HG03159 (cell line): Measurements from ENCODE around the gene ANKS1B.
"Not testable (repeated sequence)": the region's sequence is repeated elsewhere in the genome, so short reads cannot be mapped to it uniquely, and the experiment has no call there.

Source experiments
- ATAC-seq: cut with Tn5 transposase; IDR thresholded peaks from one replicate; pipeline ENCODE4 v1.9.1; 2021; ENCODE audit warnings: mild to moderate bottlenecking, moderate library complexity; ENCODE audit not compliant: unreplicated experiment

Gene ANKS1B

DNA sequence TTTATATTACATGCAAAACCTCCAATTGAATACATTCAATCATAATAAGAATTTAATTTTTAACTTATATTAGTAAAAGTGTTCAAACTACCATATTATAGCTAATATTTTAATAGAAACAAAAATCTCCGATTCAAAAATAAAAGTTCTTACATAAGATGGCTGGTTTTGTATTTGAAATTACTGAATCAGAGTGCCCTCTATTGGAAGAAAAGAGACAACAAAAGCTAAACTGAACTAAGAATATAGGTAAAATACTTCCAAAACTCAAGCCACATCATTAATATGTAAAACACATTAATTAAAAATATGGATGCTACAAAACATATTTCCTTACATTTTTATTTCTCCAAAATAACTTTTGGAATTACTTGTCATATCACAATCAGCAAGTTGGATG, 216.9 kb downstream of the ANKS1B start:
- ATAC-seq: no peak

DNA sequence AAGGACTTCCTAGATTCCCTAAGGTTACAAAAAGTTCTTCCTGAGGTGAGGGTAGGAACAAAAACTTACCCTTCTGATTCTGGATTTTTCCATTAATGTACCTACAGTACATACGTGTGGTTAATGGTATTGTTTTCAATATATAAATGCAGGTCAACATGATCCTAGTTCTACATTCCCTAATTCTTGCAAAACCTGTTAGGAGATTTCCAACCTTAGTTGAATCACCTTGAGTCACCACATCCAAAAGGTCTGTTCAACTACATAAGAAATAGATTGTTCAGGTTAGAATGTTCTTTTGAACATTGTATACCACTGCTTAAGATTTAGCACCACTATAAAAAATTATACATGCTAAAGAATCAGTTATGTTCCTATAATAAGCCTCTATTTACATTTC, 218.3 kb downstream of the ANKS1B start:
- ATAC-seq: no peak

DNA sequence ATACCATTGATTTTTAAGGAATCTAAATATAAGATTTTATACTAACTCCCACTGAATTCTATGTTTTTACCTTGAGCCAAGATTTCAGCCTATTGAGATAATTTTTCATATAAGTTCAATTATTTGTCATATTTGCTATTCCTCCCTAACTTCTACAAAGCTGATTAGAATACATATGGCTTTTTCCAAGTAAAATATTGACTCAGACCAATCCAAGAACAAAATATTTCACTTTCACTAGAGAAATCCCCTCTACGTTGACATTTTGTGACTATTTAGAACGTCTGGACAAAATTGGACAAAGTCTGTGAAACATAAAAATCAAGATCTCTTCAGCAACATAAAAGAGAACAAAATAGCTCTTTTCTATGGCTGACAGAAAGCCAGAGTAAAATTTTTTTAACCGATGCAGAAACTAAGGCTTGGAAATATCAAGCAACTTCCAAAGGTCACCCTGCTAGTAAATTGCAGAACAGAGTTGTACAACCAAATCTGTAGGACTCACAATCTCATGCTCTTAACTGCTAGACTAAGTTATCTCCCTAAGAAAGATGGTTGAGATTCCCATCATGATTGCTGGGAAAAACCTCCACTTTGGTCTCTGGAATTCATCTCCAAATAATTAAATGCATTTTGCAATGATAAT, 219.1 kb downstream of the ANKS1B start:
- no peak for ATAC-seq

DNA sequence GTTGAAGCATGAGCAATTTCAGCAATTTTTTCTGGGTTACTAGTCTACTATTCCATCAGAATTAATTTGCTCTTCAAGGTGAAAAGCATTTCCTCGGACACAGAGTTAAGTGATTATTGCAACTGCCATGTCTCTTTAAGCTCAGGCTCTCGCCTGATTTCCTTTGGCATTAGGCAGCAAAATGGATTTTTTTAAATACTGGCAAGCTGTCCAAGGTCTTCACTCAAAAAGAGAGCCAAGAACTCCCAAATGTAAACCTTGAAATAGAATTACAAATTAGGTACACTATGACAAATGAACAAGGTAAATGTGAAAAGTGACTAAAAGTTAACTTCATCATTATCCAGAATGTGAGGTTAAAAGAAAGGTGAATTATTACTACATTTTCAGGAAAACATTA, 225.3 kb downstream of the ANKS1B start:
- no peak for ATAC-seq

DNA sequence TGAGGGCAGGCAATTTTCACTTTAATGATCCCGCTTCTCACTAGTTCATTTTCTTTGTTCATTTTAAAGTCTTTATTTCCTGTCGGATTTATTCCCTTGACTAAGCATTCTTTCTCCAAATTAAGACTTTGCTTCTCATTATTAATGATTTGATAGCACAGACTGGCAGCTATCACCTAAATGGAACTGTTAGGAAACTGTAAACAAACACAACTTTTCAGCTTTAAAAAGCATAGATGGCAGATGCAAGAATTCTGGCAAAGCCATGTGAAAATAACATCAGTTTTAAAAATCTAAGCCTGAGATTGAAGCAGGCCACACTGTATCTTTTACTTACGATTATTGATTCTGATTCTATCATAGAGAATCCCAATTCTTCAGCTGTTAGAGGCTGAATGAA, 225.7 kb downstream of the ANKS1B start:
- no peak for ATAC-seq

DNA sequence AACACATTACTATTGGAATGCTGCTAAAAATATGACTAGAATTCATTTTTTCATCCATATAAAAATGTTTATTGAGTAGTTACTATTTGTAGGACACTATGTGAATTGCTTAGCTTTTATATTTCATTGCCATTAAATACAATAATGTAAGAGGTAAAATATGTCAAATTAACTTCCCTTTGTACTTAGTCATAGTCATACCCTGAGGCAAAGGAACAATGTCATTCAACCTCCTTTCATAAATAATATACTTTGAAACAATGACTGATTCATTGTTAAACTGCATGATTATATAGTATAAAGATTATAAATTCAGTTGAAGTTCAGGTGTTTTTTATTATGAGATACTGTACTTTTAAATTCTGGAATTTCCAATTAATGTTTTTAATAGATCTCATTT, 232.0 kb downstream of the ANKS1B start:
- ATAC-seq: no peak

DNA sequence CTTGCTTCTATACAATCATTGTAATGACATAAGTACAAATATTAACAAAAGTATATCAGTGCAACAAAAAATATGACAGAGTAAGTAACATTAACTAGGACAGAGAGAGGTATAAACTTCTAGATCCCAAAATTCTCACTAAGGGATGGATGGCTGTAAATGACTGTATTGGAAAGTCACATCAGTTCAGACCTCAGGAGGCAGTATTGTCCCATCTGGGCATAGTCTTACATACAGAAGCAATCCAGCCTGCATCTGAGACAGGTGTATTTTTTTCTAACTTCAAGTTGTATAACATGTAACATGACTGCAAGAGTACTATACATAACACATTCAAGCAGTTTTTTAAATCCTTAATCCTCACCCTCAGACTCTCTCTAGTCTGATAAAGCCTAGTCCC, 238.2 kb downstream of the ANKS1B start:
- ATAC-seq: no peak

DNA sequence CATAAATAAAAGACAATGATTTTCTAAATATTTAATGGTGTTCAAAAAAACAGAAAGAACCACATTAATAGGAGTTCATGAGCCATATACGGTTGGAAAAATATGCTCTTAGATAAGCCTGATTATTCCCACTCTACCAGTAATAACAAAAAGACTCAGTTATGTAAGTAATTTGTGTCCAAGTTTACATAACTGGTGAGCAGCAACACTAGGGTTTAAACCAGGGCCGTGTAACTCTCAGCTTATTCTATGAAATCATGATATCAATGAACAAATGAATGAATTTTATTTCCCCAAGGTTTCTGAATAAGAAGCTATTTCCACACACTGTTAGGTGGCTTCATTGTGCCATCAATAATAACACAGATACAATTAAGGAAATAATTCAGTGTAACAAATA, 238.8 kb downstream of the ANKS1B start:
- no peak for ATAC-seq

DNA sequence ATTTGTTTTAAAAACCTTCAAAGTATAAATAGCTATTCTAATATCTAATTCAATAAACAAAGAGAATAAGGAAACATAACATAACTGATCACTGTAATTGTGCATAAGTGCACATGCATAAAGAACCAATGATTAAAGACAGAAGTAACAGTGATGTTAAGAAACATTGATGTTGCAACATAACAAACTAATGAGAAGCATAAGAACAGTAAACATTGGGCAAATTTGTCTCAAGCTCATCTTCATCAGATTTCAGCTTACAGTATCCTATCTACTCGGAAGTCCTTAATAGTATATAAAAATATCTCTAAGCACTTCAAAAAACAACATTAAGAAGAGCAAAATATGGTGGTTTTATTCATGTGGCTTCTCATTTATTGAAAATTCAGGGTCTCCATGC, 239.6 kb downstream of the ANKS1B start:
- no peak for ATAC-seq

DNA sequence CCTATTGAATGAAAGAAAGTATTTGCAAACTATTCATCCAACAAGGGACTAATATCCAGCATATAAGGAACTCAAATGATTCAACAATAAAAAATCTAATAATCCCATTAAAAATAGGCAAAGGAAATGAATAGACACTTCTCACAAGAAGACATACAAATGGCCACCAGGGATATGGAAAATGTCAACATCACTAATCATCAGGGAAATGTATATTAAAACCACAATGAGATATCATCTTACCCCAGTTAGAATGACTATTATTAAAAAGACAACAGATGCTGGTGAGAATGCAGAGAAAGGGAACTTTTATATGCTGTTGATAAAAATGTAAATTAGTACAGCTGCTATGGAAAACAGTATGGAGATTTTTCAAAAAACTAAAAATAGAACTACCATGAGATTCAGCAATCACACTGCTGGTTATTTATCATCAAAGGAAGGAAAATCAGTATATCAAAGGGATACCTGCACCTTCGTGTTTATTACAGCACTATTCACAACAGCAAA, 247.9 kb downstream of the ANKS1B start:
- no peak for ATAC-seq

DNA sequence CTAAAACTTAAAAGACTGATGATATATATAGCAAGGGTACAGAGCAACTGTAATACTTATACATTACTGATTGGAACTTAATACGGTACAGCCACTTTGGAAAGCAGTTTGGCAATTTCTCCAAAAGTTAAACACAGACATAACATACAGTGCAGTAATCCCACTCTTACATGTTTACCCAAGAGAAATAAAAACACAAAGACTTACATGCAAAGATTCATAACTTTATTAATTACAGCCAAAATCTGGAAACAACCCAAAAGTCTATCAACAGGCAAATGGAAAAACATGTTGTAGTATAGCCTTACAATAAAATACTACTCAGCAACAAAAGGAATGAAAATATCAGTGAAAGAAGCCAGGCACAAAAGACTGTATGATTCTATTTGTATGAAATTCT, 252.6 kb downstream of the ANKS1B start:
- no peak for ATAC-seq

DNA sequence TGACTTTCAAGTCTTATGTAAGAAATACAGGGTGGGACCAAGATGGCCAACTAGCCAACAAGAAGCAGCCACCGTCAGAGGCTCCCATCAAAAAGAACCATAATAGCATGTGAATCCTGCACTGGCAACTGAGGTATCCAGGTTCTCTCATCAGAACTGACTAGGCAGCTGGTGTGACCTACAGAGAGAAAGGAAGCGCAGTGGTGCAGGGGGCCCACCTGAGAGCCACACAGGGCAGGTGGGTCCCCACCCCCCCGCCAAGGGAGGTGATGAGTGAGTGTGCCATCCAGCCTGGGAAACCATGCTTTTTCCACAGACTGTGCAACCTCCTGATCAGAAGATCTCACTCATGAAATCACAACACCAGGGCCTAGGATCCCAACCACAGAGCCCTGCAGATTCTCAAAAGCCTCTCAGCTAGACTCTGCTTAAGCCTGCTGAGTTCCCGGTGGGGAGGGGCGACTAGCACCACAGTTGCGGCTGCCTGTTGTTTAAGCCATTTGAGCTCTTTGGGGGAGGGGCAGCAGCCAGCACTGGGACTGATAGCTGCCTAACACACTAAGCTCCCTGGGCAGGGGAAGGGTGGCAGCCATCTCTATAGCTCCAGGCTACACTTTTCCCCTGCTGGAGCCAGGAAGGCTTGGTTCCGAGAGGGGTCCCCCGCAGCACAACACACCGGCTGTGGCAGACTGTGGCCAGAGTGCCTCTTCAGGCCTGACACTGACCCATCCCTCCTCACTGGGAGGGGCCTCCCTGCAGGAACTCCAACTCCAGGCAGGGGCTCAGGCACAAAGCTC, 261.8 kb downstream of the ANKS1B start:
- no peak for ATAC-seq

DNA sequence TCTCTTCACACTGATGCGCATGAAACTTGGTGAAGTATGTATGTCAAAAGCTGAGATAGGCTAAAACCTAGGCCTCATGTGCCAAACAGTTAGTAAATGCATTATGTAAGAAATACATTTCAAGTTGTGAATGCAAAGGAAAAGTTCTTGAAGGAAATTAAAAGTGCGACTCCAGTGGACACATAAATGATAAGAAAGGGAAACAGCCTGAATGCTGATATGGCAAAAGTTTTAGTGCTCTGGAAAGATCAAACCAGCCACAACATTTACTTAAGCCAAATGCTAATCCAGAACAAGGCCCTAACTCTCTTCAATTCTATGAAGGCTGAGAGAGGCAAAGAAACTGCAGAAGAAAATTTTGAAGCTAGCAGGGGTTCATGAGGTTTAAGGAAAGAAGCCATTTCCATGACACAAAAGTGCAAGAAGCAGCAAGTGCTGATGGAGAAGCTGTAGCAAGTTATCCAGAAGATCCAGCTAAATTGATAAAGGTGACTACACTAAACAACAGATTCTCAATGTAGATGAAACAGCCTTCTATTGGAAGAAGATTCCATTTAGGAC, 262.9 kb downstream of the ANKS1B start:
- ATAC-seq: no peak

DNA sequence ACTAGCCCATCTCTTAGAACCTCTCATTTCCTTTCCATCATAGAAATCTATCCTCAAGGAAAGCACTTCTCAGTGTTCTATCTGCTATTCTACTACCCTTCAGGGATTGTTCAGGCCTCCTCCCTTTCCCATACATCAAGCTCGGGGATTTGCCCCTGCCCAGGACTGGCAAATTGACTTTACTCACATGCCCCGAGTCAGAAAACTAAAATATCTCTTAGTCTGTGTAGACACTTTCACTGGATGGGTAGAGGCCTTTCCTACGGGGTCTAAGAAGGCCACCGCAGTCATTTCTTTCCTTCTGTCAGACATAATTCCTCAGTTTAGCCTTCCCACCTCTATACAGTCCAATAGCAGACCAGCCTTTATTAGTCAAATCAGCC, 264.7 kb downstream of the ANKS1B start:
- not testable (repeated sequence) for ATAC-seq

DNA sequence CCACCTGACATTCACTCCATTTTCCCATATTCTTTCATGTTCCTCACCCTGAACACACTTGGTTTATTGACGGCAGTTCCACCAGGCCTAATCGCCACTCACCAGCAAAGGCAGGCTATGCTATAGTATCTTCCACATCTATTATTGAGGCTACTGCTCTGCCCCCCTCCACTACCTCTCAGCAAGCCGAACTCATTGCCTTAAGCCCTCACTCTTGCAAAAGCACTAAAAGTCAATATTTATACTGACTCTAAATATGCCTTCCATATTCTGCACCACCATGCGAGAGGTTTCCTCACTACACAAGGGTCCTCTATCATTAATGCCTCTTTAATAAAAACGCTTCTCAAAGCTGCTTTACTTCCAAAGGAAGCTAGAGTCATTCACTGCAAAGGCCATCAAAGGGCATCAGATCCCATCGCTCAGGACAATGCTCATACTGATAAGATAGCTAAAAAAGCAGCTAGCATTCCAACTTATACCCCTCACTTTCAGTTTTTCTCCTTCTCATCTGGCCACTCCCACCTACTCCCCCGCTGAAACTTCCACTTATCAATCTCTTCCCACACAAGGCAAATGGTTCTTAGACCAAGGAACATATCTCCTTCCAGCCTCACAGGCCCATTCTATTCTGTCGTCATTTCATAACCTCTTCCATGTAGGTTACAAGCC, 265.2 kb downstream of the ANKS1B start:
- ATAC-seq: not testable (repeated sequence)

DNA sequence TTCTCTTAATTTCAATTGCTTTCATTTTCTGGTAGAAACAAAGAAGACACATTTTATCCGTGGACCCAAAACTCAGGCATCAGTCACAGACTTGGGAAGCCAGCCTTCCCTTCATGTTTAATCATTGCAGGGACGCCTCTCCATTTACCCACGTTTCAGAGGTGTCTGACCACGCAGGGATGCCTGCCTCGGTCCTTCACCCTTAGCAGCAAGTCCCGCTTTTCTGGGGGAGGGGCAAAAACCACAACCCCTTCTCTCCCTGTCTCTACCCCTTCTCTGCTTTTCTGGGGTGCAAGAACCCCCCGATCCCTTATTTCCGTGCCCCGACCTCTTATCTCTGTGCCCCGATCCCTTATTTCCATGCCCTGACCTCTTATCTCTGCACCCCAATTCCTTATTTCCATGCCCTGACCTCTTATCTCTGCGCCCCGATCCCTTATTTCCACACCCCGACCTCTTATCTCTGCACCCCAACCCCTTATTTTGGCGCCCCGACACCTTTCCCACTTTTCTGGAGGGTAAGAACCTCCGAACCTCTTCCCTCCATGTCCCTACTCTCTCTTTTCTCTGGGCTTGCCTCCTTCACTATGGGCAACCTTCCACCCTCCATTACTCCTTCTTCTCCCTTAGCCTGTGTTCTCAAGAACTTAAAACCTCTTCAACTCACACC, 268.8 kb downstream of the ANKS1B start:
- not testable (repeated sequence) for ATAC-seq

DNA sequence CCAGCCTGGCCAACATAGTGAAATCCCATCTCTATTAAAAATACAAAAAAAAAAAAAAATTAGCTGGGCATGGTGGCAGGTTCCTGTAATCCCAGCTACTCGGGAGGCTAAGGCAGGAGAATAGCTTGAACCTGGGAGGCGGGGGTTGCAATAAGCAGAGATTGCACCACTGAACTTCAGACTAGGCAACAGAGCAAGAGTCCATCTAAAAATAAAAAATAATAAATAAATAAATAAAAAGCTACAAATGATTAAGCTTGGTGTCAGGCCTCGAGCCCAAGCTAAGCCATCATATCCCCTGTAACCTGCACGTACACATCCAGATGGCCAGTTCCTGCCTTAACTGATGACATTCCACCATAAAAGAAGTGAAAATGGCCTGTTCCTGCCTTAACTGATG, 269.8 kb downstream of the ANKS1B start:
- ATAC-seq: not testable (repeated sequence)

DNA sequence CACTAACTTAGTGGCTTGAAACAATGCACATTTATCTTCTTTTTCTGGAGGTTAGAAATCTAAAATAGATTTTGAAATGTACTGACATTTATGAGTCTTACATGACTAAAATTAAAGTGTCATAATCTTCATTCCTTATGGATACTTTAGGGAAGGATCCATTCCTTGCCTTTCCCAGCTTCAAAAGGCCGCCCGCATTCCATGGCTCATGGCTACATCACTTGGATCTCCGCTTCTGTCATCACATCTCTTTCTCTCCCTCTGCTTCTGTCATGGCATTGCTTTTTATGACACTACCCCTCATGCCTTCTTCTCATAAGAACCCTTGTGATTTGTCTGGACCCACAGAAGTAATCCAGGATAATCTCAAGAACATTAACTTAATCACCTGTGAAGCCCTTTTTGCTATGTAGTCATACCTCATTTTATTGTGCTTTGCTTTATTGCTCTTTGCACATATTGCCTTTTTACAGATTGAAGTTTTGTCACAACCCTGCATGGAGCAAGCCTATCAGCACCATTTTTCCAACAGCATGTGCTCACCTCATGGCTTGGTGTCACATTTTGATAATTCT, 270.7 kb downstream of the ANKS1B start:
- no peak for ATAC-seq

DNA sequence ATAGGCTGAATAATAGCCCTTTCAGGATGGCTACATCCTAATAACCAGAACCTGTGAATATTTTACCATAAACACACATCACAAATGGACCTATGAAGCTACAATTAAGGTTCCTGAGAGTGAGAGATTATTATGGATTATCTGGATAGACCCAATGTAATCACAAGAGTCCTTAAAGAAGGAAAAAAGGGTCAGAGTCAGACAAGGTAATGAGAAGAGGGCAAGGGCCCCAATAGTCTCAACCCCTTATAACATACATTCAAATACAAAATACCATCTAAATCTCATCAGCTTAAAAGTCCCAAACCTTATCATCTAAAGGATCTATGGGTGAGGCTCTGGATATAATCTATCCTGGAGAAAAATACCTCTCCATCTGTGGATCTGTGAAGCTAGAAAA, 272.5 kb downstream of the ANKS1B start:
- ATAC-seq: no peak

DNA sequence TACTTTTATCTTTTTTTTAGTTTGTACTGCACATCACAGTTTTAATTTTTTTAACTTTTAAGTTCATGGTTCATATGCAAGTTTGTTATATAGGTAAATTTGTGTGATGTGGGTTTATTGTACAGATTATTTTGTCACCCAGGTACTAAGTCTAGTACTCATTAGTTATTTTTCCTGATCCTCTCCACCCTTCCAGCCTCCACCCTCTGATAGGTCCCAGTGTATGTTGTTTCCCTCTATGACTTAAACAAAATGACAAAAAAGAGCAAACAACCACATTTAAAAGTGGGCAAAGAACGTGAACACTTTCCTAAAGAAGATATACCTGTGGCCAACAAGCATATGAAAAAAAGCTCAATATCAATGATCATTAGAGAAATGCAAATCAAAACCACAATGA, 273.5 kb downstream of the ANKS1B start:
- ATAC-seq: no peak

DNA sequence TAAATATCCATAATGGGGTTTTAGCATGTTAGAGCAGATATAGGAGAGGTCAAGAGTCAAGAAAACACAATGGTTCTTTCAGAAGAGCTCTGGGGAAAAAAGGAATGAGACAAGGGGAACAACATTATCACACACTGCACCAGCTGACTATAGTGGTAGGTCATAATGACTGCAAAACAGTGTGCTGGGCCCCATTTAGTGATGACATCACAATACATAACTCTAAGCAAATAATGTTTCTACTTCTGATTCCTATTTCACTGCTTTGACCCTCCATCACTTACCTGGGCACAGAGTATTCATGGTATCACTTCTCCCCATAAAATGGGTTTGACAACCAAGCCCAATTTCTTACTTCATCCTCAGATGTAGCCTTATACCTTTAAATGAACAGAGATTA, 275.1 kb downstream of the ANKS1B start:
- no peak for ATAC-seq
